GM18951 (cell line): Measurements from ENCODE around the gene PDE7B.

Experiments used
- POLR2A ChIP-seq: IDR thresholded peaks from 4 replicates; pipeline ENCODE4 v1.6.1; 2011; ENCODE audit warnings: mild to moderate bottlenecking; ENCODE audit not compliant: insufficient read length, insufficient read depth; ENCODE audit errors: extremely low read depth
- in situ Hi-C: fragments of 300-500 bp; cut with MboI; formaldehyde crosslinking; loops from one replicate; pipeline ENCODE4 v1.12.0; 2022; ENCODE audit warnings: low sequenced_read_pairs, mixed read lengths, inconsistent platforms; ENCODE audit not compliant: unreplicated experiment

PDE7B gene

DNA sequence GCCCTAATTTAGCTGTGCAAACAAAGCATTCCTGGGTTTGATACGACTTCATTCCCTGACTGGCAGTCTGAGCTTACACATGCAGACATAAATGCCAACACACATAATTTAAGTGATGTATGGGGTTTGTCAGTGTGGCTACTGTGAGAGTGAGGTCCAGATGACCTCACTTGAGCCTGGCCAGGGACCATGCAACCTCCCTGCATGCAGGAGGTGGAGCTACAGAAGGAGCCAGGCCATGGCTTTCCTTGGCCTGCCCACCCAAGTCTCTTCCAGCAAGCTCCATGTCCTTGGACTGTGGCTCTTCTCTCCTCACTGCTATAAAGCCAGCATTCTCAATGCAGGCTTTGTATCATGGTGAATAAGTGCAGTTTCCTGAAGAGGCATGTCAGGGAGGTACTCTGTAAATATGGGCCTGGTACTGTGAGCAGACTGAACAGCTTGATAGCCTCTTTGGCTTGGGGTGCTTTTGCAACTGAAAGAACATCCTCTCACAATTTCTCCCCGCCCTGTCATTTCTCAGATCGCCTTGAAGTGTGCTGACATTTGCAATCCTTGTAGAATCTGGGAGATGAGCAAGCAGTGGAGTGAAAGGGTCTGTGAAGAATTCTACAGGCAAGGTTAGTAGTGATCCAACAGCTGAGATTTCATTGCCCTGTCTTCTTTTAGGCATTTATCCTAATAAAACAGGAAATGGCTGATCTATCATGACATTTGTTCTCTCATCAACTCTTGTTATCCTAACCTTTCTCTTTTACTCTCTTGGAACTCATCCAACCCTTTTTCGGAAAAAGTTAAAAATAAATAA, 329.4 kb downstream of the PDE7B start:
- no peak for TF ChIP-seq POLR2A
- in situ Hi-C loops: no loop called here

DNA sequence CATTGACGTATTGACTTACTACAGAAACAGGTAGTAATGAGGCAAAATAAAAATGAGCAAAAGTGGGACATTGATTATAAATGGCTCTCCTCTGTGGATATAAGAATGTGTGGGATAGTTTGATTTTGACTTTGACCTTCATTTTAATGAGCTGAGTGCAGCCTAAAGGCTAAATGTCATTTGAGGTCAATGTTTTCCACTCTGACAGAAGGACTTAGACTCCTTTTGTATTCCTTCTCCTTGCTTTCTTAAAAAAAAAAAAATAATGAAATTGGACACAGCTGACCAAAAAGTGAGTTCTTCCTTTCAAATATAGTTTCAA, 330.0 kb downstream of the PDE7B start:
- no peak for TF ChIP-seq POLR2A
- in situ Hi-C loops: no loop called here

DNA sequence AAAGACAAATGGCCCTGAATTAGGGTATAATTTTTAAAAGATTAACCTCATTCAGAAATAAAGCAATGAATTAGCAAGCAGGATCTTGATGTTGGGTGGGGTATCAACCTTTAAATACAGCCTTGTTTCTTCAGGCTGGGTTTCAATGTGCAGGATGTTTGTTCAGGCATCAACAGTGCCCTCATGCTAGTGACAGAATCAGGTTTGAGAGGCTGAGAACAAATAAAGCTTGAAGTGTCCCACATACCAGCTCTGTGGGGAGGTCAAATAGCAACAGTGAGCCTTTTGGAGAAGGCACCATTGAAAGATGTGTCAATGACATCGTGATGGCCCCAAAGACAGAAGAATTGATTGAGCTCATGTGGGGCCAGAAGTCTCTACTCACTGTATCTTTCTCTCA, 330.4 kb downstream of the PDE7B start:
- in situ Hi-C loops: no loop called here
- no peak for TF ChIP-seq POLR2A

DNA sequence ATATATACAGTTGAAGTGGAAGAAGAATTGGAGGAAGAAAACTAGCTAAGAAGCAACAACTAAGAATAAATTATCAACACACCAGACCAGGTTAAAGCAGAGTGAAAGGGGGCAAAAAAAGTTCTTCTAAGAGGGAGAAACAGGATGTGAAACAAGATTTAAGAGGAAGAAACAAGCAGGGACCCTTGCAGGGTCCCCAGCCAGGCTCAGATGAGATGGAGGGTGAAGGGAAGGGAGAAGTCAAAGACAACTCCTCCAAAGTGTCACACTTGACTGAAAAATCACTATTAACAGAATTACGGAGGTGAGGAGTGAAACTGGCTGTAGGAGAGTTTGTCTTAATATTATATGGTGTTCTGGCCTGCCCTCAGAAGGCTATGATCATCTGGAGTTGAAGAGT, 333.2 kb downstream of the PDE7B start:
- in situ Hi-C loops: no loop called here
- TF ChIP-seq POLR2A: no peak

DNA sequence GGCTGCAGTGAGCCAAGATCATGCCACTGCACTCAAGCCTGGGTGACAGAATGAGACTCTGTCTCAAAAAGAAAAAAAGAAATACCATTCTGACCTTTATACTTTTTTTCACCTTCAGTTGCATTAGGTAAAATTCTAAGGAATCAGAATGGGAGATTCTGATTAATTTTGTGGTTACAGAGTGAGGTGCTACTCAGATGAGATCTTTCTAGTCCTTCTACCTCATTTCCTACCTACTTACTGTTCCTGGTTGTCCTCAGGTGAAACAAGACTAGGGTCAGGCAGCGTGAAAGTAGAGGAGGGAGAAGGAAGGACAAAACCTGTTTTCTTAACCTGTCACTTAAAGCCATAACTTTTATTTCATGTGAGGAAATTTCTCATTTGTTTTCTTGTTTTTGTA, 334.9 kb downstream of the PDE7B start:
- in situ Hi-C loops: no loop called here

DNA sequence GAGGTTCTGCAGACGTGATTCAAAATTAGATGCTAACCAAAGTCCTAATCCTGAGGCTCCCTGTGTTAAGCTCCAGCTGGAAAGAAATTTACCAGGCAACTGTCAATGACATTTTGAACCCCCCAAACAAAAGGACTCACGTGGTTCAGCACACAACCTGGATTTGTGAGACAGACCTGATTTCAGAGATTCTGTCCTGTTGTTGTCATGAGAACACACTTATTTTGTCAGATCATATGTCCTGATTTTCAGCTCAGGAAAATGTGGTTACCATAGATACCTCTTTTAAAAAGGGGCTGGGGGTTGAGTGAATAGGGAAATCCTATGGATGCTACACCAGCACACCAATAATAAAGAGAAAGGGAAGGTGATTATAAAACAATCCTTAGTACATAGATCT, 337.0 kb downstream of the PDE7B start:
- no peak for TF ChIP-seq POLR2A
- in situ Hi-C loops: no loop called here

More for the DNA sequence above, 334.9 kb downstream of the PDE7B start:
- no peak for TF ChIP-seq POLR2A

DNA sequence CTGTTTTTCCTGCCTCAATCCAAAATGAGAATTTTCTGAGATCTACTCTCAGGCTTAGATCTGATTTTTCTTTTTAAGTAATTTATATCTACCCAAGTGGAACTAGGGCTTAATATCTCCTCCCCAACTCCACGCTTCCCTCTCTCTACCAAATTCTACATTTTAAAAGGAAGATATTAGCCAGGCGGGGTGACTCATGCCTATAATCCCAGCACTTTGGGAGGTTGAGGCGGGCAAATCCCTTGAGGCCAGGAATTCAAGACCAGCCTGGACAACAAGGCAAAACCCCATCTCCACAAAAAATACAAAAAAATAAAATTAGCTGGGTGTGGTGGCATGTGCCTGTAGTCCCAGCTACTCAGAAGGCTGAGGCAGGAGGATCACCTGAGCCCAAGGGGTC, 337.6 kb downstream of the PDE7B start:
- in situ Hi-C loops: no loop called here
- TF ChIP-seq POLR2A: no peak

DNA sequence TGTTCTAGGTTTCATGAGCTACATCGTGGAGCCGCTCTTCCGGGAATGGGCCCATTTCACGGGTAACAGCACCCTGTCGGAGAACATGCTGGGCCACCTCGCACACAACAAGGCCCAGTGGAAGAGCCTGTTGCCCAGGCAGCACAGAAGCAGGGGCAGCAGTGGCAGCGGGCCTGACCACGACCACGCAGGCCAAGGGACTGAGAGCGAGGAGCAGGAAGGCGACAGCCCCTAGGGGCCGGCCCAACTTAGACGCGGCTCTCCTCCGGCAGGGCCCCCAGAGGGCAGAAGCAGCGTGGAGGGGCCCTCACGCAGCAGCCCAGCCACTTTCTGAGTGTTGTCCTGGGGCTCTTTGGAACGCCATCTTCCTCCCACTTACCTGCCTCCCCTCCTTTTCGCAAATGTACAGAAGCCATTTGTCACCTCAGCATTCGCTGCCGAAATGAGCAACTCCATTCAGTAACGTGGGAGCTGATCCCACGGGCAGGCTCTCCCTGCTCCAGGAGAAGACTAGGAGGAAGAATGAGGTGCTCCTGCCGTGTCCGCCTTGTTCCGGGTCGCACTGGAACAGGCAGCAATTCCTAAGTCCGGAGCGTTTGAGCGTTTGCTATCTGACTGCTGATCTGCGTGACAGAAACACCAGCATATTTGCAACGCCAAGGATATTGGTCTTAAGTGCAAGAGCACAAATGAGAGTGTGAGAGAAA, 340.3 kb downstream of the PDE7B start:
- no peak for TF ChIP-seq POLR2A
- in situ Hi-C loops: no loop called here

DNA sequence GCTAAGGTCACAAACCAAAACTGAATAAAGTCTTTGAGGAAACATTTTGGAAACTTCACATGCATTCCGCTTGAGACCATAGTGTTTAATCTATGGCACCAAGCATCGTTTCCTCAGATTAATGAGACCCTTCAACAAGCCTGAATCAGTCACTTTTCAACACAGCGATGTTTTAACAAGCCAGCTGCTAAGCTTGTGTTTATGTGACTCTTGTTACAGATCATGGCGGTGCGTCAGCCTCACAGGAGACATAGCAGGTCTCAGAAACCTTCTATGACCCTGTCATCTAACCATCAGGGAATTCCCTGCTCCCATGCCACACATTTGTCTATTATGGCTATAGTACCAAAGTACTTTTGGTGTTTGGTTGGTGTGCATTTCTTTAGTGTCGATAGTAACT, 341.4 kb downstream of the PDE7B start:
- in situ Hi-C loops: no loop called here
- TF ChIP-seq POLR2A: no peak

DNA sequence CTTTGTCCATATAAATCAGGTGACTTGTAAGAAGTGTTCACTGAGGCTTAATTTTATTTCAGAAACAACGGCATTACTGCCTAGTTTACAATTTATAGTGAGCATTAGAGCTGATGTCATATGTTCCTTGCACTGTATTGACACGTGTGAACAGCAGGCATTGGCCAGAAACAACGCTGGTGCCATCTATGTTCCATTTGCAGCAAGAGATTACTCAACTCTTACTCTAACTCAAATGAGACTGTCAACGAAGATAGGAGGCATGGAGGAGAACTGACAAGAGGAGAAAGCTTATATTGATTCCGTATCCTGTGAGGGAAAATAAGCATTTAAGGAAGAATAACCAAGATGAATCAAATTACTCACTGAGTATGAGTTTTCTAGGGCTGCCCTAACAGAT, 350.2 kb downstream of the PDE7B start:
- TF ChIP-seq POLR2A: no peak
- in situ Hi-C loops: no loop called here

DNA sequence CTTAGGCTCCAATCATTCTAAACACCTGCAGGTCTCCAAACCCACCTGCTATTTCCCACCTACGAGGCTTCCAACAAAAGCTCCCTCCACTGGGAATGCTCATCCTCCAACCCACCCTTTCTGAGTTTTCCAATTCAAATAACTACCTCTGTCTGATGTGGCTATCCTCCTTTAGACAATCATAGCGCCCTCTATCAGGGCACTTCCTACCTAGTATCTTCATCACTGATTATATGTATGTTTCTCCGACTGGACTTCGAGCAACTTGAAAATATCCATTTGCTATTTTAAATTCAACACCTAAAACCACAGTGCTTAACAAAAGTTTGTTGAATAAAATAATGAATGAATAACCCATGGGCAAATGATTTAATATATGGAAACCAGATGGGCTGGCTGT, 357.3 kb downstream of the PDE7B start:
- in situ Hi-C loops: no loop called here
- TF ChIP-seq POLR2A: no peak

DNA sequence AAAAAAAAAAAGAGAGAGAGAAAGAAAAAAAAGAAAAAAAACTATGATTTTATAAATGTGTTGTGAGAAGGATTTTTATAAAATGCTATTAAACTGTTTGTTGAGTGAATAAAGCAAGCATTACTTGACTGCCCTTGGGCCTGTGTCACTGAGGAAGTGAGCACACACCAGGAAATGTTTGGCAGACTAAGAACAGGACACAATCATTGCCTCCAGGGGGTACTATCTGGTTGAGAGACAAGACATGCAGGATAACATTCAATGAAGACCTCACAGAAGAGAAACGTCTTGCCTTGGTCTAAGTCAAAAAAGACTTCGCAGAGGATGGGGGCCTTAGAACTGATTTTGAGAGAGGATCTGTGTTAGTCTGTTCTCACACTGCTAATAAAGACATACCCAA, 358.0 kb downstream of the PDE7B start:
- TF ChIP-seq POLR2A: no peak

DNA sequence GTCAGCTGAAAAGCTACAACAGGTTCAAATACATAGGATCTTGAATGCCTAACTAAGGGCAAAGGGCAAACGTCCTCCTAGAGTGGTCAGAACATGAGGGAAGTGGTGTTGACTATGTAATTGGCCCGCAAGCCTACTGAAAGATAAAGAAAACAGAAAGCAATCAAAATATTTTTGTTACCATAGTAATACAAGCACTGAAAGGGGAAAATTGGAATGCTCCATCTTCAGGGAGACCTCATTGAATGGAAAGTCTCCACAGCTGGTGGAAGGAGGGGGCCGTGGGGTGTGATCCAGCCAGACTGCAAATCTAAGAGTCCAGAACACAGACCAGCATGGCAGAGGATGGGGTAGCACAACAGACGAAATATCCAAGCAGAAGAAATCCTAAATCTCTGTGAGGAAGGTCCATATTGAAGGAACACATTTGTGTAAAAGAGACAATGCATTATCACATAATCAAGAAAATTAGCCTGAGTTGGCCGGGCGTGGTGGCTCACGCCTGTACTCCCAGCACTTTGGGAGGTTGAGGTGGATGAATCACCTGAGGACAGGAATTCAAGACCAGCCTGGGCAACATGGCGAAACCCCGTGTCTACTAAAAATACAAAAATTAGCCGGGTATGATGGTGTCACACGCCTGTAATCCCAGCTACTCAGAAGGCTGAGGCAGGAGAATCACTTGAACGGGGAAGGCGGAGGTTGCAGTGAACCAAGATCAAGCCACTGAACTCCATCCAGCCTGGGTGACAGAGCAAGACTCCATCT, 359.1 kb downstream of the PDE7B start:
- in situ Hi-C loops: no loop called here
- no peak for TF ChIP-seq POLR2A

More for the DNA sequence above, 358.0 kb downstream of the PDE7B start:
- in situ Hi-C loops: no loop called here
